PC-3 (cell line): Measurements from ENCODE around the gene ENTPD2. TPM values are rescaled to one million over a fixed set of nuclear protein-coding genes. Genes with fewer than 3 reads are reported as not detected.

Experiments used
- ATAC-seq: fragments of 200-7000 bp; cut with Tn5 transposase; 2 replicates; pipeline ENCODE4 v1.9.1; 2020; ENCODE audit warnings: mild to moderate bottlenecking, moderate library complexity
- BruUV-seq: library from RNA; stranded (reverse); fragments of 400-500 nt; replicated peaks from 2 replicates; lab custom pipeline; 2021; lab: Mats Ljungman, UMichigan
- CTCF ChIA-PET: fragments of 300-600 bp; sonication (Branson Sonifier 250); formaldehyde crosslinking; loops from one replicate; lab custom pipeline; 2022; ENCODE audit warnings: antibody characterized with exemption; lab: Charles Lee
- POLR2A ChIA-PET: fragments of 300-600 bp; sonication (Branson Sonifier 250); formaldehyde crosslinking; loops from one replicate; lab custom pipeline; 2022; ENCODE audit warnings: antibody characterized with exemption; ENCODE audit not compliant: unreplicated experiment; lab: Charles Lee
- DNase-seq: peaks from one replicate; pipeline ENCODE4 v3.0.0-alpha.2; 2015
- H2AFZ ChIP-seq: fragments of 300-600 bp; sonication (generic); 2 replicates; pipeline ENCODE4 v1.6.0; 2016; ENCODE audit warnings: antibody characterized with exemption, low read length
- H3F3A ChIP-seq: fragments of 300-600 bp; sonication (generic); one replicate; pipeline ENCODE4 v1.6.0; 2017; ENCODE audit warnings: antibody characterized with exemption, low read length, control low read depth, mild to moderate bottlenecking; ENCODE audit not compliant: unreplicated experiment
- H3K27ac ChIP-seq: fragments of 300-600 bp; sonication (generic); 2 replicates; pipeline ENCODE4 v1.5.1; 2016; ENCODE audit warnings: mild to moderate bottlenecking, low read length
- H3K27me3 ChIP-seq: fragments of 300-600 bp; sonication (generic); 2 replicates; pipeline ENCODE4 v1.6.1; 2016; ENCODE audit warnings: low read length, mixed read lengths
- H3K36me3 ChIP-seq: fragments of 300-600 bp; sonication (generic); 2 replicates; pipeline ENCODE4 v1.6.1; 2016; ENCODE audit warnings: low read depth, mixed run types, low read length, mixed read lengths
- H3K4me1 ChIP-seq: fragments of 300-600 bp; sonication (generic); 2 replicates; pipeline ENCODE4 v1.5.1; 2016; ENCODE audit warnings: low read length; ENCODE audit not compliant: insufficient read depth
- H3K4me2 ChIP-seq: fragments of 300-600 bp; sonication (generic); 2 replicates; pipeline ENCODE4 v1.6.0; 2016; ENCODE audit warnings: low read length
- H3K4me3 ChIP-seq: fragments of 300-600 bp; sonication (generic); 2 replicates; pipeline ENCODE4 v1.5.1; 2016; ENCODE audit warnings: mild to moderate bottlenecking, low read length, mixed read lengths
- H3K79me2 ChIP-seq: fragments of 300-600 bp; sonication (generic); 2 replicates; pipeline ENCODE4 v1.6.1; 2017; ENCODE audit warnings: low read length, mixed read lengths
- H3K9ac ChIP-seq: fragments of 300-600 bp; sonication (generic); 2 replicates; pipeline ENCODE4 v1.6.0; 2016; ENCODE audit warnings: mild to moderate bottlenecking, low read length
- H3K9me2 ChIP-seq: fragments of 300-600 bp; sonication (generic); replicated peaks from 2 replicates; pipeline ENCODE4 v1.6.1; 2016; ENCODE audit warnings: mixed run types, low read length, mixed read lengths
- H3K9me3 ChIP-seq: fragments of 300-600 bp; sonication (generic); 2 replicates; pipeline ENCODE4 v1.6.1; 2016; ENCODE audit warnings: low read length, mixed read lengths
- H4K20me1 ChIP-seq: fragments of 300-600 bp; sonication (generic); 2 replicates; pipeline ENCODE4 v1.6.1; 2016; ENCODE audit warnings: low read length, mixed read lengths
- EZH2 ChIP-seq: fragments of 300-600 bp; sonication (generic); IDR thresholded peaks from one replicate; pipeline ENCODE4 v1.6.1; 2017; ENCODE audit warnings: antibody characterized with exemption, mild to moderate bottlenecking, low read length; ENCODE audit not compliant: unreplicated experiment
- EZH2phosphoT487 ChIP-seq: fragments of 300-600 bp; sonication (generic); IDR thresholded peaks from 2 replicates; pipeline ENCODE4 v1.6.1; 2018; ENCODE audit warnings: mild to moderate bottlenecking, antibody characterized with exemption, low read length, borderline replicate concordance
- intact Hi-C: fragments of 100-400 bp; cut with micrococcal nuclease; formaldehyde crosslinking; loops from 2 replicates; pipeline ENCODE4 v1.9.0; 2023
- total RNA-seq: library from RNA; depleted of rRNA; stranded (reverse); fragments of >200 nt; gene quantifications from 2 replicates; pipeline ENCODE4 v1.2.3, GENCODE V29; 2014
- TF ChIP-seq, protein P1 (sequence below): fragments of 300-600 bp; sonication (generic); conservative IDR thresholded peaks from 2 replicates; pipeline ENCODE4 v1.5.1; 2017; ENCODE audit warnings: antibody characterized with exemption, low read depth, mild to moderate bottlenecking, low read length

The ENTPD2 gene
- total RNA-seq, 1 experiment from 2014 or later = 1.3 TPM

- intact Hi-C loops = no loop called here
- H3F3A ChIP-seq = no peaks in the 10 kb centered on the region
- TF ChIP-seq EZH2phosphoT487 (no peak), EZH2 (no peak)
- TF ChIP-seq, protein P1, sequence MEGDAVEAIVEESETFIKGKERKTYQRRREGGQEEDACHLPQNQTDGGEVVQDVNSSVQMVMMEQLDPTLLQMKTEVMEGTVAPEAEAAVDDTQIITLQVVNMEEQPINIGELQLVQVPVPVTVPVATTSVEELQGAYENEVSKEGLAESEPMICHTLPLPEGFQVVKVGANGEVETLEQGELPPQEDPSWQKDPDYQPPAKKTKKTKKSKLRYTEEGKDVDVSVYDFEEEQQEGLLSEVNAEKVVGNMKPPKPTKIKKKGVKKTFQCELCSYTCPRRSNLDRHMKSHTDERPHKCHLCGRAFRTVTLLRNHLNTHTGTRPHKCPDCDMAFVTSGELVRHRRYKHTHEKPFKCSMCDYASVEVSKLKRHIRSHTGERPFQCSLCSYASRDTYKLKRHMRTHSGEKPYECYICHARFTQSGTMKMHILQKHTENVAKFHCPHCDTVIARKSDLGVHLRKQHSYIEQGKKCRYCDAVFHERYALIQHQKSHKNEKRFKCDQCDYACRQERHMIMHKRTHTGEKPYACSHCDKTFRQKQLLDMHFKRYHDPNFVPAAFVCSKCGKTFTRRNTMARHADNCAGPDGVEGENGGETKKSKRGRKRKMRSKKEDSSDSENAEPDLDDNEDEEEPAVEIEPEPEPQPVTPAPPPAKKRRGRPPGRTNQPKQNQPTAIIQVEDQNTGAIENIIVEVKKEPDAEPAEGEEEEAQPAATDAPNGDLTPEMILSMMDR = no peak
- H3K4me3 ChIP-seq = no peak overlapping the region
- H3K79me2 ChIP-seq = no peaks in the 10 kb centered on the region
- no peak overlapping the region for H3K4me2 ChIP-seq
- no peaks in the 10 kb centered on the region for H3K27me3 ChIP-seq
- no peaks in the 10 kb centered on the region for H3K9me3 ChIP-seq
- CTCF ChIA-PET = interaction anchor here (0.6 to 1.0 kb wide), 2 partner anchors 14 to 17 kb away, joined by 3 to 4 read pairs; no protein-coding TSS in a partner anchor
- POLR2A ChIA-PET = no interaction called here
- H3K9me2 ChIP-seq = no peaks in the 10 kb centered on the region
- DNase-seq = no peak
- no peaks in the 10 kb centered on the region for H3K36me3 ChIP-seq
- H4K20me1 ChIP-seq = no peaks in the 10 kb centered on the region
- no peak overlapping the region for H3K27ac ChIP-seq
- peaks cover 20% of the 10 kb centered on the region for H3K4me1 ChIP-seq
- ATAC-seq = no peak
- no TSS peak for BruUV-seq
- no peak overlapping the region for H2AFZ ChIP-seq
- H3K9ac ChIP-seq = no peak overlapping the region
Observed at GRCh38 chr9:137052293-137052692, 1.6 kb downstream of the ENTPD2 start.

- no peak overlapping the region for H3K9ac ChIP-seq
- no TSS peak for BruUV-seq
- no peaks in the 10 kb centered on the region for H3K36me3 ChIP-seq
- H3K9me3 ChIP-seq = no peaks in the 10 kb centered on the region
- ATAC-seq (no peak), DNase-seq (no peak)
- H3K79me2 ChIP-seq = no peaks in the 10 kb centered on the region
- no peak overlapping the region for H3K4me2 ChIP-seq
- H3K27ac ChIP-seq = no peak overlapping the region
- CTCF ChIA-PET = no interaction called here
- no peaks in the 10 kb centered on the region for H3K27me3 ChIP-seq
- no peaks in the 10 kb centered on the region for H3K9me2 ChIP-seq
- POLR2A ChIA-PET = no interaction called here
- no peaks in the 10 kb centered on the region for H4K20me1 ChIP-seq
- no peak overlapping the region for H2AFZ ChIP-seq
- peaks cover 15% of the 10 kb centered on the region for H3K4me1 ChIP-seq
- intact Hi-C loops = no loop called here
- H3F3A ChIP-seq = no peaks in the 10 kb centered on the region
- H3K4me3 ChIP-seq = no peak overlapping the region
- TF ChIP-seq, protein P1 = no peak
- TF ChIP-seq EZH2 (no peak), EZH2phosphoT487 (no peak)
Observed at GRCh38 chr9:137051145-137051724, 2.6 kb downstream of the ENTPD2 start.

- no peak for DNase-seq
- H3K79me2 ChIP-seq = no peaks in the 10 kb centered on the region
- H3K27ac ChIP-seq = no peak overlapping the region
- TF ChIP-seq EZH2phosphoT487 (no peak), EZH2 (no peak)
- TF ChIP-seq, protein P1 = no peak
- H3K9me2 ChIP-seq = no peaks in the 10 kb centered on the region
- ChIA-PET CTCF (no interaction called here), POLR2A (no interaction called here)
- H3F3A ChIP-seq = no peaks in the 10 kb centered on the region
- no peaks in the 10 kb centered on the region for H3K36me3 ChIP-seq
- no peak for ATAC-seq
- peaks cover 14% of the 10 kb centered on the region for H3K4me1 ChIP-seq
- no peaks in the 10 kb centered on the region for H3K9me3 ChIP-seq
- BruUV-seq = no TSS peak
- H3K4me2 ChIP-seq = no peak overlapping the region
- H3K4me3 ChIP-seq = no peak overlapping the region
- intact Hi-C loops = no loop called here
- H2AFZ ChIP-seq = no peak overlapping the region
- H3K27me3 ChIP-seq = no peaks in the 10 kb centered on the region
- H3K9ac ChIP-seq = no peak overlapping the region
- H4K20me1 ChIP-seq = no peaks in the 10 kb centered on the region
Observed at GRCh38 chr9:137050570-137050969, 3.3 kb downstream of the ENTPD2 start.
